GM19099 (cell line): Measurements from ENCODE around the gene PPP2R3B.

Experiments used
- POLR2A ChIP-seq: IDR thresholded peaks from 3 replicates; pipeline ENCODE4 v1.6.1; 2011; ENCODE audit warnings: low read depth; ENCODE audit not compliant: insufficient read length; ENCODE audit errors: extremely low read depth

PPP2R3B gene

GRCh38 chrX:363621-364375 is 22.9 kb downstream of the PPP2R3B start:
- TF ChIP-seq POLR2A, result no peak

- TF ChIP-seq POLR2A, result no peak
These were observed 23.6 kb downstream of the PPP2R3B start for GRCh38 chrX:362937-363620.

GRCh38 chrX:362351-362750 is 24.4 kb downstream of the PPP2R3B start:
- TF ChIP-seq POLR2A, result no peak

GRCh38 chrX:361231-362145 is 25.2 kb downstream of the PPP2R3B start:
- no peak for TF ChIP-seq POLR2A

- TF ChIP-seq POLR2A, result no peak
These were observed 26.1 kb downstream of the PPP2R3B start for GRCh38 chrX:360496-361150.

GRCh38 chrX:358651-359143 is 28.0 kb downstream of the PPP2R3B start:
- TF ChIP-seq POLR2A, result no peak

GRCh38 chrX:357693-358471 is 28.8 kb downstream of the PPP2R3B start:
- TF ChIP-seq POLR2A, result no peak

- TF ChIP-seq POLR2A, result no peak
These were observed 29.5 kb downstream of the PPP2R3B start for GRCh38 chrX:357035-357692.

- TF ChIP-seq POLR2A, result no peak
These were observed 30.2 kb downstream of the PPP2R3B start for GRCh38 chrX:356385-357034.

GRCh38 chrX:355329-356050 is 31.2 kb downstream of the PPP2R3B start:
- TF ChIP-seq POLR2A, result no peak

GRCh38 chrX:353566-354535 is 32.9 kb downstream of the PPP2R3B start:
- no peak for TF ChIP-seq POLR2A
